GM12801 (cell line): ENCODE measurements around the gene GUCA2B.

Experiments used
- CTCF ChIP-seq: IDR thresholded peaks from one replicate; pipeline ENCODE4 v1.5.1; 2011; ENCODE audit warnings: control low read depth; ENCODE audit not compliant: insufficient read length; ENCODE audit errors: extremely low read depth

Gene GUCA2B

GRCh38 chr1:42122408-42122807, 30.8 kb upstream of the GUCA2B start:
- TF ChIP-seq CTCF = no peak

DNA sequence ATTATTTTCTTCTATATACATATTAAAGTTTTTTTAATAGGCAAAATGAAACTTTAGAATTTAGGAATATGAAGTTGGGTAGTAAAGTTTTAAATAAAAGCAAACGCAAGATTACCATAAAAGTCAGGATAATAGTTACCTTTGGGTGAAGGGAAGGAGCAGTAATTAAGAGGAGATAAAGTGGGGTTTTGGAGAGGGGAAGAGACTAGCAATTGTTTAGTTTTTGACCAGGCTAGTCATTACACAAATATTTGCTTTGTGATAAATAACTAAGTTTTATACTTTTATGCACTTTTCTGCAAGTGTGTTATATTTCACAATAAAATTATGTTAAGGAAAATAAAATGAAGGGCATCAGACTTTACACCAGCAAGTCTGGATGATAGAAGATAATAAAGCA, 27.7 kb upstream of the GUCA2B start:
- no peak for TF ChIP-seq CTCF

DNA sequence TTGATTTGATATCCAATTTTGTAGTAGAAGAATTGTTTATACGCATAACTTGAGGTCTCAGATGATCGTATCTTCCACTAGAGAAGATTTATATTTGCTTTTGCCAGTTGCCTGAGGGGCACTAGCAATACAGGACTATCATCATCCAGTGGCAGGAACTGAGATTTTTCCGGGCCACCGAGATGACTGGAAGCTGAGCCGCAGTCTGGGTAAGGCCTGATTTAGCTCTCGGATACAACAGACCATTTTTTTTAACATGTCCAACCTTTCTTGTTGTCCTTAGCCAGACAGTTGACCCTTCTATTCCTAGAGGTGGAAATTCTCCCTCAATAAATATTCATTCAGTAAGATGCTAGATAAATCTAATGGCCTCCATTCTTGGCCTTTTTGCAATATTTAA, 25.4 kb upstream of the GUCA2B start:
- TF ChIP-seq CTCF = no peak

- no peak for TF ChIP-seq CTCF
Observed at GRCh38 chr1:42128499-42128898, 24.7 kb upstream of the GUCA2B start.

DNA sequence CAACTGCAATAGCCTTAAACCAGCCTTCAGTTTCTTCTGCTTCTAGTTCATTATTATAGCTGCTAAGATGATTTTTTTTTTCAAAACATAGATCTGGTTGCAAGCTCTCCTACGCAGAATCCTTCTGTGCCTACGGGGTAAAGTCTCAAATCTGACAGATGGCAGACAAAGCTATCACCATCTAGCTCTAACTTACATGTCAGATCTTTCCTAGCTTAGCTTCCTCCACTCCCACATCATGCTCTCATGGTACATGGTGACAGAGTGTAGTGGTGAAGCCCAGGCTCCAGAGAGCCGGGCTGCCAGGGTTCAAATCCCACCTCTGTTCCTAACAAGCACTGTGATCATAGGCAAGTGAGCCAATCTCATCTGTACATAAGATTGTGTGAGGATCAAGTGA, 24.2 kb upstream of the GUCA2B start:
- no peak for TF ChIP-seq CTCF

- TF ChIP-seq CTCF = no peak
Observed at GRCh38 chr1:42130061-42130660, 23.0 kb upstream of the GUCA2B start.

- no peak for TF ChIP-seq CTCF
Observed at GRCh38 chr1:42133390-42133789, 19.8 kb upstream of the GUCA2B start.
